ELF-1 (cell line): ENCODE results near the gene ACTN1.
"Not testable (repeated sequence)": the region's sequence is repeated elsewhere in the genome, so short reads cannot be mapped to it uniquely, and the experiment has no call there.

Source experiments
- DNase-seq: peaks from one replicate; pipeline ENCODE4 v3.0.0-alpha.2; 2016; ENCODE audit warnings: low read depth, low spot score

Gene ACTN1

DNA sequence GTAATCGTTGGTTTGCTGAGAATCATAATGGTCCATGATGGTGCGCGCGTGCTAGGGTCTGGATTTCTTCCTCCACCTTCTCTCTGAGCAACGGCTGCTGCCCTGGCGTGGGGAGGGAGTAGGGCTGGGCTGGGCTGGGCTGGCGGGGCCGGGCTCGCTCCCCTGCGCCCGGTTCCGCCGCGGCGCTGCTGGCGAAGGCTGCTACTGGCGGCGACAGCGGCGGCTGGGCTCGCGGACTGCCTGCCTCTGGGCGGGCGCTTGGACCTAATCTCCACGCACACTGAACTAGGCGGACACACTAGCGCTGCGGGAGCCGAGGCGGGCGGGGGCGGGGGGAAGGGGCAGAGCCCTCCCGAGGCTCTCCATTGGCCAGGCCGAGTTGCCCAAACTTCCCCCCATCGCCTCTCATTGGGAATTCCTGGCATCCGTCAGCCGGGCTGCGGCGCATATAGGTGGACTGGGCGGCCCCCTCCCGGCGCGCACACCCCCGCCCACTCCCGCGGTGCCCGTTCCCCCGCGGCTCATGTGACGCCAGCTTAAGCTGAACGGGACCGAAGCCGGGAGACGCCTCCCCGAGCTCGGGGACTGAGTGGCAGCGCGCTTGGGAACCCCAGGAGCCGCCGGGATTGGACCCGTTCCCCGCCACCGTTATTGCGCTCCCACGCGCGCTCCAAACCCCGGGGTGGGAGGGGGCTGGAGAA, at the start of gene ACTN1:
TSS of gene ACTN1 (minus strand) at position 282 of the 701 bp plus-strand sequence. CDS start at position 36, 246 bp downstream.
- DNase-seq: peak; percentile 96

- DNase-seq: no peak
Observed at GRCh38 chr14:69027242-69027913, 48.3 kb upstream of the ACTN1 start.

GRCh38 chr14:69023035-69023434, 43.9 kb upstream of the ACTN1 start:
- no peak for DNase-seq

DNA sequence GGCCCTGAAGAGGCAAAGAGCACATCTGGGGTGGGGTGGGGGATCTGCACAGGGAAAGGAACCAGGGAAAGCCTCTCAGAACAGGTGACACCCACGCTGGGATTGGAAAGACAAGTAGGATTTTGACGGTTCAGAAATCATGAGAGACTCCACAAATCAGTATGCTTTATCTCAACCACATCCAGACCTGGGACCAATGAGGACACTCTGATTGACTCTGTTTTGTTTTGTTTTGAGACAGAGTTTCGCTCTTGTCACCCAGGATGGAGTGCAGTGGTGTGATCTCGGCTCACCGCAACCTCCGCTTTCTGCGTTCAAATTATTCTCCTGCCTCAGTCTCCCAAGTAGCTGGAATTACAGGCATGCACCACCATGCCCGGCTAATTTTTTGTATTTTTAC, 43.0 kb upstream of the ACTN1 start:
- DNase-seq: not testable (repeated sequence)

- DNase-seq: no peak
Observed at GRCh38 chr14:69017706-69018105, 38.6 kb upstream of the ACTN1 start.

DNA sequence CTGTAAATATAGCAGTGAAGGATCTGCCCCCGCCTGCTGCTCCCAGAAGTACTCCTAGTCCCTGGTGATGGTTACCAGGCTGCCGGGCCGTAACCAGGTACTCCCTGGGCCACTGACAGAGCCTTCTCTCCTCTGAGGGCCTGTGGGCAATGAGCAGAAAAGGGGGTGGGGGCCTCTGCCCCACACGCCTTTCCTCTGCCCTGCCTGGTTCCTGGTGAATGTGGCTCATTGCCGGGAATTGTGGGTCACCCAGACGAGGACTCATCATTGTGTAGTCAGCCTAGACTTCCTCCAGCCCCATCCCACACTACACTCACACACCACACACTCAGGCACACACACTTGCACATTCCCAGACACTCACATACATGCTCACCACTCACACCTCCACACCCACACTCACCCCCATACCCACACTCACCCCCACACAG, 35.7 kb upstream of the ACTN1 start:
- no peak for DNase-seq

DNA sequence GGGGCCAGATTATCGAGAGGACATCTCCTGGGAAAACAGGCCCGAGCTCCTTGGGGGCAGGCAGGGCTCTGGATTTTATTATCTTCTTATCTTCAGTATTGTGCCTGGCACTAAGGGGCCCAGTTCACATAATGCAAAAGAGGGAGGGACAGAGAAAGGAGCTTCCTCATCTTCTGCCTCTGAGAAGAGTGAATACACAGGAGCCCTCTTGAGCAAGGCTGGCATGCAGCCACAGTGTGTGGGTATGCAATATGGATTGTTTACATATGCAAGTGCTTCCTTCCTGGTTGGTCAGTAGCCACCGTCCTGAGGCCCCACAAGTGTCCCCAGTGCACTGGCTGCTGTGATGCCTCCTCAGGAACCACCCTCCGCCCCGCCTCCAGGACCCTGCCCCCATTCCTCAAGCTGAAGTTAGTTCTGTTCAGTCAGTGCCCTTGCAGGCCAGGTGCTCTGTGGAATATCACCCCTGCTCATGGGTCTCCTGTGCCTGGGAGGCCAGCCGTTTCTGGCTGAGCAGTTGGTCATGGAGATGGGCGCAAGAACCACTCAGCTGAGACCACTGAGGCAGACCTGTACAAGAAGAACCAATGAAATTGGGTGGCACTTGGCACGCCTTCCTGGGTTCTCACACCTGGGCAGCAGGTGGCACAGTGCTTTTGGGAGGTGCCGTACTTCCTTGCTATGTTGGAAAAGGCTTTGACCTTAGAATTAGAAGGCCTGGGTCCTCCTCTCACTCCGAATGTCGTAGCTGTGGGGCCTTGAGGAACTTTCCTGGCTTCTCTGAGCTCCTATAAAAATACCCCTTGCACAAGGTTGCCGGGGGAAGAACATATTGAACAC, 35.1 kb upstream of the ACTN1 start:
- peak; percentile 52 for DNase-seq

GRCh38 chr14:69012256-69012953, 33.3 kb upstream of the ACTN1 start:
- DNase-seq: no peak

DNA sequence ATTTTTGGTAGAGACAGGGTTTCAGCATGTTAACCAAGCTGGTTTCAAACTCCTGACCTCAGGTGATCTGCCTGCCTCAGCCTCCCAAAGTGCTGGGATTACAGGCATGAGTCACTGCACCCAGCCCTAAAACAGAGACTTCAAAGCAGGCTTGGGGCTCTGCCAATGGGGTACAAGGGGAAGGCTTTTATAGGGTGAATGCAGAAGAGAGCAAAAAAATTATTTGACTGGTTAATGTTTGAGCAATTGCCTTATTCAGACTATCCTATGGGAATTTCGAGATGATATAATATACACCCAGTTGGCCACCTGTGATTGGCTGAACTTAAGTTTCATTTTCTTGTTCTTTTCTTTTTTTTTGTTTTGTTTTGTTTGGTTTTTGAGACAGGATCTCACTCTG, 31.5 kb upstream of the ACTN1 start:
- no peak for DNase-seq

DNA sequence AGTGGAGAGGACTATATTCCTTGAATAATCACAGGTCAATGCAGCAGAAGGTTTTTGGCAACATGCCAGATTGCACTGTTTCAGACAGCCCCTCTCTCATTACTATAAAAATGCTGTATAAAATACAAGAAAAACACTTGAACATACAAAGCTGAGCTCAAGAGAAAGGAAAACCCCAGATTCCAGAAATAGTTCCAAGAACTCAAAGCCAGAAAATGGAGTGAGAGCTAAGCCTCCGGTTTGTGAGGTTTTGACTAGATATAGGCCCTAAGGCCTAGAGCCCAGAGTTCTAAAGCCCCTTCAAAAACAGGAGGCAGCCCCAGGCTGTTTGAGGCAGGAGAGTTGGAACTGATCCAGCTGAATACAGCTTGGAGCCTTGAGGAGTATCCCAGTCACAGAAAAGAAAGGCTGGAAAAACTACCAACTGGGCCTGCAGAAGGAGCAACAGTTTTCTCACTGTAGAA, 29.4 kb upstream of the ACTN1 start:
- DNase-seq: no peak

GRCh38 chr14:69006346-69006745, 27.2 kb upstream of the ACTN1 start:
- DNase-seq: no peak

DNA sequence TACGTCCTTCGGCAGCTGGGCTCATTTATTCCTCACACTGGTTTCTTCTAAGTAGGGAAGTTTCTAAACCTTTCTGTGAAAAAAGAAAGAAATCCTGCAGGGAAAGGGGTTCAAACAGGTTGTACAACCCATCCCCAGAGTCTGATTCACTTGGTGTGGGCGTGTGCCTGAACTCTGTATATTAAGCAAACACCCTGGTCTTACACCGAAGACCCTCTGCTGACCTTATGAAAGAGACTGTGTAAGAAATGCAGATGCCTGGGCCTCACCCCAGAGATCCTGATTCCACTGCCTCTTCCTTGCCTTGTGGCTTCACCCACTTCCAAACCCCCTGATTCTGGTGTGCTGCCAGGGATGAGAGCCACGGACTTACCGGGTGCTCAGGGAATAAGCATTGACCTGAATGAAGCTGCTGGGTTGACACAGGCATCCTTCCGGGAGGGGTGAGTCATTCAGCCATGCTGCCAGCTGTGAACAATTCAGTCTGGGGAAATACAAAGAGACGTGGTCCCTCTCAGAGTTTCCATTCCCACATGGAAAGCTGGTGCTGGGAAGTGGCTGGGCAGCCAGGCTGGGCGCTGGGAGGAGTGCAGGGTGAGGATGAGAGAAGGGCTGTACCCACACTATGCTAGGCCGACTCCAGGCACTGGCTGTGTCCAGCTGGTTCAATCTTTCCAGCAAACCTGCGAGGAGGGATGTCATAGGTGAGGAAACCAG, 26.5 kb upstream of the ACTN1 start:
- peak; percentile 52 for DNase-seq

GRCh38 chr14:69004731-69005431, 25.8 kb upstream of the ACTN1 start:
- DNase-seq: no peak

- no peak for DNase-seq
Observed at GRCh38 chr14:69003626-69004025, 24.5 kb upstream of the ACTN1 start.

- DNase-seq: peak; percentile 82
Observed at GRCh38 chr14:69002069-69002468, 23.0 kb upstream of the ACTN1 start.

GRCh38 chr14:69001375-69001774, 22.3 kb upstream of the ACTN1 start:
- DNase-seq: peak; percentile 54

DNA sequence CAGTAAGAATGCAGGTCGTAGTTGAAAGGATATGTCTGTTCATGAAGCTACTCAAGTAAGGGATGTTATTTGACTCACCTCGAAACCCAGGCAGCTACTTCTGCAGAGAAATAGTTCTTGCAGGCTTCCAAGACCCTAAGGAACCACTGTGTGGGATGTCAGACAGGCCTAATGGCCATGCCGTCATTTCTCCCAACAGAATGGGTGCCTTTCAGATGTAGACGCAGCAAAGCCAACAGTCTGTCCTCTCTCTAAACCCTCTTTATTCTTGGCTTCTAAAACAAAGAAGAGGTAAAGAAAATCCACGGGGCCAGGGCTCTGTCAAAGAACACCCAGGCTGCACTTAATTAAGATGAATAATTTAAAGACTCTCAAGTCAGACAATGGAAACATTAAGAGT, 19.0 kb upstream of the ACTN1 start:
- no peak for DNase-seq

DNA sequence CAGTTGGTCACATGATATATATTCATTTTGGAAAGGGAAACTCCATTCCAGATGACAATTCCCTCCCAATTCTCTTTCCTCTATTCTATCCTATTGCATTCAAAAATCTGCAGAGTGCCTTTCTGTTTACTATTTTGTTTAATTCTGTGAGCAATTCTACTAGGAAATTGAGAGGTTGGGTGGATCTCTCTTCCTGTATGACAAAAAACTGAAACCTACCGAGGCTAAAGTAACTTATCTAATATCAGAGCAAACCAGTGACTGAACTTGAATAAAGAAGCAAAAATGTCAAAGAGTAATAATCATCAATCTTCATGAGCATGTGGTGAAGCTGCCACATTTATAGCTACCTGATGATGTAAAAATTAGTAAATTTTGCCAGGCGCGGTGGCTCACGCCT, 16.6 kb upstream of the ACTN1 start:
- DNase-seq: no peak

GRCh38 chr14:68994056-68994455, 15.0 kb upstream of the ACTN1 start:
- no peak for DNase-seq

- DNase-seq: peak; percentile 47
Observed at GRCh38 chr14:68987653-68988036, 8.5 kb upstream of the ACTN1 start.
